GM10248 (cell line): Measurements from ENCODE around the gene ZNF783.

ENCODE experiments used
- CTCF ChIA-PET: fragments of 300-600 bp; sonication (Branson Sonifier 250); formaldehyde crosslinking; extraction: SDS; loops from one replicate; lab custom pipeline; 2021; ENCODE audit warnings: antibody characterized with exemption; lab: Yijun Ruan, JAX
- POLR2A ChIA-PET: fragments of 350-650 bp; sonication (Branson Sonifier 250); formaldehyde crosslinking; extraction: SDS; loops from one replicate; lab custom pipeline; 2020; ENCODE audit warnings: antibody characterized with exemption; lab: Yijun Ruan, JAX
- DNase-seq: peaks from one replicate; pipeline ENCODE4 v3.0.0; 2012; ENCODE audit errors: extremely low spot score
- TF ChIP-seq, protein P1 (sequence below): IDR thresholded peaks from 2 replicates; pipeline ENCODE4 v1.5.1; 2012; ENCODE audit warnings: mild to moderate bottlenecking, low read depth; ENCODE audit errors: extremely low read depth, missing control alignments, control extremely low read depth

ZNF783 gene

GRCh38 chr7:149289262-149289661, 27.3 kb downstream of the ZNF783 start:
- TF ChIP-seq, protein P1, sequence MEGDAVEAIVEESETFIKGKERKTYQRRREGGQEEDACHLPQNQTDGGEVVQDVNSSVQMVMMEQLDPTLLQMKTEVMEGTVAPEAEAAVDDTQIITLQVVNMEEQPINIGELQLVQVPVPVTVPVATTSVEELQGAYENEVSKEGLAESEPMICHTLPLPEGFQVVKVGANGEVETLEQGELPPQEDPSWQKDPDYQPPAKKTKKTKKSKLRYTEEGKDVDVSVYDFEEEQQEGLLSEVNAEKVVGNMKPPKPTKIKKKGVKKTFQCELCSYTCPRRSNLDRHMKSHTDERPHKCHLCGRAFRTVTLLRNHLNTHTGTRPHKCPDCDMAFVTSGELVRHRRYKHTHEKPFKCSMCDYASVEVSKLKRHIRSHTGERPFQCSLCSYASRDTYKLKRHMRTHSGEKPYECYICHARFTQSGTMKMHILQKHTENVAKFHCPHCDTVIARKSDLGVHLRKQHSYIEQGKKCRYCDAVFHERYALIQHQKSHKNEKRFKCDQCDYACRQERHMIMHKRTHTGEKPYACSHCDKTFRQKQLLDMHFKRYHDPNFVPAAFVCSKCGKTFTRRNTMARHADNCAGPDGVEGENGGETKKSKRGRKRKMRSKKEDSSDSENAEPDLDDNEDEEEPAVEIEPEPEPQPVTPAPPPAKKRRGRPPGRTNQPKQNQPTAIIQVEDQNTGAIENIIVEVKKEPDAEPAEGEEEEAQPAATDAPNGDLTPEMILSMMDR = no peak
- ChIA-PET POLR2A (no interaction called here), CTCF (no interaction called here)
- no peak for DNase-seq

- CTCF ChIA-PET = no interaction called here
Measured at GRCh38 chr7:149289856-149290255, 27.9 kb downstream of the ZNF783 start.

DNA sequence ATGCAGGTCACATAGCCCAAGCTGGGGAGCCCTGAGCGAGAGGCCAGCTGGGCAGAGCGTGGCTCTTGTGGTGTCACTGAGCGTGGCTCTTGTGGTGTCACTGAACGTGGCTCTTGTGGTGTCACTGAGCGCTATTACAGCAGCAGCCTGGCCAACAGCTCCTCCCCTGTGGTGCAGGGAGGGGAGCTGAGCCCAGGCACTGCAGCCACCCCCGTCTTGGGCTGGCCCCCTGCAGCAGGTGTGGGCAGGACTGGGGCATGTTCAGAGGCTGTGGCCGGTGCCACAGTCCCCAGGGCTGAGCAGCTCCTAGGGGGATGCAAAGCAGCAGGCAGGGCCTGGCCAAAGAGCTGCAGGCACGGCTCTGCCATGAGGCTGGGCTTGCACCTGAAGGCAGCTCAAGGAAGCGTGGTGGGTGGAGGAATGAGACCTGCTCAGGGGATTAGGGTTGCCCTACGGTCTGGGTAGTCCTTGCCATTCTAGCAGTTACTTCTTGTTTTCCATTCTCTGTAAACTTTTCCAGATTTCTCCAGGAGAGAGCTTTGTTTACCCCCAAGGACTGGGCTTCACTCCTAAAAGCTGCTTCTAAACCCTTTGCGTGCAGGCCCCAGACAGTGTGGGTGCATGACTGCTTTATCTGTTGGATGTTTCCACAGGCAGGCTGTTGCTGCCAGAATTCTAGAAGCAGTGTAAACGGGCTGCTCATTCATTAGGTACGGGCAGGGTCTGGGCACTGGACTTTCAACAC, 29.2 kb downstream of the ZNF783 start:
- ChIA-PET POLR2A (no interaction called here), CTCF (interaction anchor here (0.7 to 1.2 kb wide), 2 partner anchors 10 to 29 kb away, joined by 3 to 4 read pairs; partner anchors contain the start of gene ZNF783)
- TF ChIP-seq, protein P1 = no peak
- no peak for DNase-seq

More at GRCh38 chr7:149289856-149290255, 27.9 kb downstream of the ZNF783 start:
- POLR2A ChIA-PET = no interaction called here
- TF ChIP-seq, protein P1 = no peak
- no peak for DNase-seq

DNA sequence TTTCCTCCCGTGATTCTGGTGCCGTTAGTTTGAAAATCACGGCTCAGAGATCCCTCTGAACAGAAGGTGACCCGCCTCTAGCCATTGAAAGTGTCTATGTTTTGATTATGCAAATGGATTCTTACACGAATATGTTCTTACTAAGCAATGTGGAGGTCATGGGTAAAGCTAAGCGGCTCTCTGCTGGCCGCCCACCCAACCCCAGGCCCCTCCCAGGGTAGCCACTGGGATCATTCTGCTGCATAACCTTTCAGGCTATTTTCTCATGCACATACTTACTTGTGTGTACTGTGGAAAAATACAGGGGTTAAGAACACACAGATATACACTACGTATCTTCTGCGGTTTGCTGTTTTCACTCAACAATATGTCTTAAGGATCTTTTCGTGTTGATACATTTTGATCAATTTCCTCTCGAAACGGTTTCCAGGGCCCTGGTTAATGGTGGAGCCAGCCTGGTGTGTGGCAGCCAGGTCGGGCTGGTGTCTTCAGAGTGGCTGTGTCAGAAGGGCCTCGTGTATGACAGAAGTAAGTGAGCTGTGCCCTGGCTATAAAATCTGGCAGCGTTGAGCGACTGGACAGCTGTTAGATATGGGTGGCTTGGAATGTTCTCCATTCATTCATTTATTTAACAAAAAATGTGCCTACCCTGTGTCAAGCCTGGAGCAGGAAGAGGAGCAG, 29.9 kb downstream of the ZNF783 start:
- DNase-seq = no peak
- CTCF ChIA-PET = interaction anchor here (0.7 to 1.2 kb wide), 2 partner anchors 11 to 30 kb away, joined by 3 to 4 read pairs; partner anchors contain the start of gene ZNF783
- POLR2A ChIA-PET = no interaction called here
- TF ChIP-seq, protein P1 = no peak

GRCh38 chr7:149292462-149292823, 30.4 kb downstream of the ZNF783 start:
- POLR2A ChIA-PET = no interaction called here
- TF ChIP-seq, protein P1 = no peak
- CTCF ChIA-PET = no interaction called here
- DNase-seq = no peak

GRCh38 chr7:149293338-149293737, 31.3 kb downstream of the ZNF783 start:
- no peak for DNase-seq
- ChIA-PET POLR2A (no interaction called here), CTCF (interaction anchor here (1.5 kb wide), 1 partner anchor 17 kb away, joined by 3 read pairs; no protein-coding TSS in a partner anchor)
- TF ChIP-seq, protein P1 = no peak
